Muscle of leg (tissue), 16 donors: Measurements from ENCODE around the gene TEAD1. TPM values are rescaled to one million over a fixed set of nuclear protein-coding genes. Genes with fewer than 3 reads are reported as not detected.

ENCODE experiments used
- DNase-seq: peaks from one replicate; pipeline ENCODE4 v3.0.0; 2013
- H3K27ac ChIP-seq: one replicate; pipeline ENCODE4 v1.5.1; 2013; ENCODE audit warnings: mild to moderate bottlenecking, low read length, control low read depth
- H3K27me3 ChIP-seq: one replicate; pipeline ENCODE4 v1.6.1; 2013; ENCODE audit warnings: low read length; ENCODE audit not compliant: control insufficient read depth, insufficient read depth
- H3K36me3 ChIP-seq: one replicate; pipeline ENCODE4 v1.6.1; 2013; ENCODE audit warnings: low read length; ENCODE audit not compliant: control insufficient read depth, insufficient read depth
- H3K4me1 ChIP-seq: one replicate; pipeline ENCODE4 v1.6.1; 2013; ENCODE audit warnings: low read length; ENCODE audit not compliant: control insufficient read depth, insufficient read depth
- H3K4me3 ChIP-seq: one replicate; pipeline ENCODE4 v1.5.1; 2013; ENCODE audit warnings: low read length, control low read depth
- H3K9me3 ChIP-seq: replicated peaks from 2 replicates; pipeline ENCODE4 v1.6.1; 2013; ENCODE audit warnings: low read depth, low read length; ENCODE audit not compliant: control insufficient read depth
- WGBS: methylation state at CpG from one replicate; pipeline ENCODE4 v1.1.5; 2013; ENCODE audit warnings: missing lambda C conversion rate; ENCODE audit not compliant: insufficient coverage; 5-methylcytosine and 5-hydroxymethylcytosine counted together
- long read RNA-seq, 11 donors: transcript quantifications; one replicate each; lab custom pipeline, GENCODE V29; 2026
- polyA plus RNA-seq, 8 donors: library from polyadenylated mRNA; unstranded; fragments of 120-200 nt; gene quantifications; one replicate each; pipeline versions ENCODE4 v1.2.1 to v1.2.3, GENCODE V29; 2013; ENCODE audit warnings: inconsistent platforms in 1 of 8, low replicate concordance in 1 of 8; ENCODE audit not compliant: insufficient read length in 8 of 8, insufficient read depth in 1 of 8
- total RNA-seq: library from RNA; stranded (reverse); fragments of 120-200 nt; gene quantifications from one replicate; pipeline ENCODE4 v1.2.4, GENCODE V29; 2013

The TEAD1 gene
- total RNA-seq (60.2 TPM), polyA plus RNA-seq (100 to 1,000 TPM in 2 of 8 donors, 10 to 100 TPM in 6; 53.9 to 104 (median 84.3) TPM)
- long read RNA-seq, donor 1, partial matches to known transcripts: 12 of 12 reads
- long read RNA-seq, donor 1, other reads (novel, unspliced or antisense): 0 of 12 reads
- long read RNA-seq, donor 2: 0 reads
- long read RNA-seq, donor 3, partial matches to known transcripts: 12 of 13 reads
- long read RNA-seq, donor 3, other reads (novel, unspliced or antisense): 0 of 13 reads
- long read RNA-seq, donor 4, full-length matches to known transcripts: 2 of 2 reads
- long read RNA-seq, donor 4, partial matches to known transcripts: 0 of 2 reads
- long read RNA-seq, donor 4, other reads (novel, unspliced or antisense): 0 of 2 reads
- long read RNA-seq, donor 5, full-length matches to known transcripts: 6 of 62 reads
- long read RNA-seq, donor 5, partial matches to known transcripts: 56 of 62 reads
- long read RNA-seq, donor 5, other reads (novel, unspliced or antisense): 0 of 62 reads
- long read RNA-seq, donor 6, partial matches to known transcripts: 6 of 6 reads
- long read RNA-seq, donor 6, other reads (novel, unspliced or antisense): 0 of 6 reads
- long read RNA-seq, donor 7, partial matches to known transcripts: 6 of 7 reads
- long read RNA-seq, donor 7, other reads (novel, unspliced or antisense): 0 of 7 reads
- long read RNA-seq, donor 8: 0 reads
- long read RNA-seq, donor 9, partial matches to known transcripts: 10 of 12 reads
- long read RNA-seq, donor 9, other reads (novel, unspliced or antisense): 0 of 12 reads
- long read RNA-seq, donor 10, full-length matches to known transcripts: 6 of 16 reads
- long read RNA-seq, donor 10, partial matches to known transcripts: 10 of 16 reads
- long read RNA-seq, donor 10, other reads (novel, unspliced or antisense): 0 of 16 reads
- long read RNA-seq, donor 11, full-length matches to known transcripts: 1 of 1 reads
- long read RNA-seq, donor 11, partial matches to known transcripts: 0 of 1 reads
- long read RNA-seq, donor 11, other reads (novel, unspliced or antisense): 0 of 1 reads

- DNase-seq: peak; percentile 98
- Histone ChIP-seq H3K4me1 (peaks cover 11% of the 10 kb centered on the region), H3K27me3 (no peaks in the 10 kb centered on the region), H3K9me3 (no peaks in the 10 kb centered on the region), H3K36me3 (no peaks in the 10 kb centered on the region), H3K4me3 (peak within 1 kb of the TSS; percentile 72), H3K27ac (peak within 1 kb of the TSS; percentile 98)
- WGBS: under 1% methylated on average over 95 of the region's 95 CpGs
These were observed at the start of gene TEAD1 for GRCh38 chr11:12673924-12674570. Gene TEAD1, plus strand, starts transcription at chr11:12674421.

- no peak for DNase-seq
- H3K9me3 ChIP-seq: peaks cover 7% of the 10 kb centered on the region
- H3K4me3 ChIP-seq: no peak overlapping the region
- WGBS: no CpG with 5 or more reads among the region's 4 CpGs
- no peak overlapping the region for H3K27ac ChIP-seq
- no peaks in the 10 kb centered on the region for H3K36me3 ChIP-seq
- no peaks in the 10 kb centered on the region for H3K4me1 ChIP-seq
- H3K27me3 ChIP-seq: no peaks in the 10 kb centered on the region
These were observed 49.6 kb upstream of the TEAD1 start for GRCh38 chr11:12624595-12624994.

GRCh38 chr11:12625438-12626071 is 48.7 kb upstream of the TEAD1 start:
- peaks cover 7% of the 10 kb centered on the region for H3K9me3 ChIP-seq
- no peak overlapping the region for H3K27ac ChIP-seq
- no peak for DNase-seq
- no peaks in the 10 kb centered on the region for H3K27me3 ChIP-seq
- H3K4me1 ChIP-seq: no peaks in the 10 kb centered on the region
- WGBS: no CpG with 5 or more reads among the region's 4 CpGs
- H3K4me3 ChIP-seq: no peak overlapping the region
- no peaks in the 10 kb centered on the region for H3K36me3 ChIP-seq

- H3K27me3 ChIP-seq: no peaks in the 10 kb centered on the region
- H3K4me3 ChIP-seq: no peak overlapping the region
- no peak overlapping the region for H3K27ac ChIP-seq
- no peak for DNase-seq
- H3K36me3 ChIP-seq: no peaks in the 10 kb centered on the region
- peaks cover 7% of the 10 kb centered on the region for H3K9me3 ChIP-seq
- H3K4me1 ChIP-seq: no peaks in the 10 kb centered on the region
- 100% methylated on average over 2 of the region's 5 CpGs for WGBS
These were observed 47.6 kb upstream of the TEAD1 start for GRCh38 chr11:12626616-12627015.

GRCh38 chr11:12628314-12628713 is 45.9 kb upstream of the TEAD1 start:
- no peak for DNase-seq
- WGBS: 70% methylated on average over 3 of the region's 4 CpGs

GRCh38 chr11:12629601-12630313 is 44.5 kb upstream of the TEAD1 start:
- Histone ChIP-seq H3K4me3 (no peak overlapping the region), H3K9me3 (peaks cover under 1% of the 10 kb centered on the region), H3K4me1 (no peaks in the 10 kb centered on the region), H3K27ac (no peak overlapping the region), H3K36me3 (no peaks in the 10 kb centered on the region), H3K27me3 (no peaks in the 10 kb centered on the region)
- DNase-seq: no peak
- no CpG with 5 or more reads among the region's 6 CpGs for WGBS

More at GRCh38 chr11:12628314-12628713, 45.9 kb upstream of the TEAD1 start:
- Histone ChIP-seq H3K27ac (no peak overlapping the region), H3K4me1 (no peaks in the 10 kb centered on the region), H3K4me3 (no peak overlapping the region), H3K9me3 (peaks cover 7% of the 10 kb centered on the region), H3K36me3 (no peaks in the 10 kb centered on the region), H3K27me3 (no peaks in the 10 kb centered on the region)

- H3K27ac ChIP-seq: no peak overlapping the region
- 83% methylated on average over 1 of the region's 4 CpGs for WGBS
- H3K4me3 ChIP-seq: no peak overlapping the region
- no peaks in the 10 kb centered on the region for H3K36me3 ChIP-seq
- H3K4me1 ChIP-seq: no peaks in the 10 kb centered on the region
- DNase-seq: no peak
- no peaks in the 10 kb centered on the region for H3K9me3 ChIP-seq
- H3K27me3 ChIP-seq: no peaks in the 10 kb centered on the region
These were observed 42.6 kb upstream of the TEAD1 start for GRCh38 chr11:12631651-12632050.

GRCh38 chr11:12634329-12634728 is 39.9 kb upstream of the TEAD1 start:
- no peak for DNase-seq
- Histone ChIP-seq H3K4me1 (no peaks in the 10 kb centered on the region), H3K27ac (no peak overlapping the region), H3K9me3 (no peaks in the 10 kb centered on the region), H3K4me3 (no peak overlapping the region), H3K27me3 (no peaks in the 10 kb centered on the region), H3K36me3 (no peaks in the 10 kb centered on the region)
- WGBS: no CpG with 5 or more reads among the region's 1 CpG

- H3K4me1 ChIP-seq: no peaks in the 10 kb centered on the region
- H3K27ac ChIP-seq: no peak overlapping the region
These were observed 37.3 kb upstream of the TEAD1 start for GRCh38 chr11:12636871-12637410.

More at GRCh38 chr11:12636871-12637410, 37.3 kb upstream of the TEAD1 start:
- no peak overlapping the region for H3K4me3 ChIP-seq
- no peaks in the 10 kb centered on the region for H3K36me3 ChIP-seq
- no peak for DNase-seq
- no peaks in the 10 kb centered on the region for H3K9me3 ChIP-seq
- no peaks in the 10 kb centered on the region for H3K27me3 ChIP-seq
- WGBS: 71% methylated on average over 3 of the region's 5 CpGs
